Spleen (tissue), 11 donors: ENCODE data around the gene CHRND. TPM values are rescaled to one million over a fixed set of nuclear protein-coding genes. Genes with fewer than 3 reads are reported as not detected.

Experiments
- DNase-seq: peaks from one replicate; pipeline ENCODE4 v3.0.0-alpha.2; 2020
- H3K27ac ChIP-seq, 8 donors: fragments of 200-600 bp; sonication (generic) in 7 of 8; 1 replicate in 4 of 8; 2 replicates in 4 of 8; pipeline versions ENCODE4 v1.5.0 to v1.8.0; 2016 to 2021; ENCODE audit warnings: inconsistent platforms in 4 of 8, mild to moderate bottlenecking in 4 of 8, moderate library complexity in 1 of 8
- H3K27me3 ChIP-seq, 7 donors: fragments of 200-600 bp; sonication (generic) in 6 of 7; replicated peaks in 1 of 7; 1 replicate in 4 of 7; 2 replicates in 3 of 7; pipeline versions ENCODE4 v1.5.0 to v1.8.0; 2016 to 2021; ENCODE audit warnings: inconsistent platforms in 3 of 7, mild to moderate bottlenecking in 1 of 7
- H3K36me3 ChIP-seq, 6 donors: fragments of 200-600 bp; sonication (generic) in 5 of 6; 1 replicate in 4 of 6; 2 replicates in 2 of 6; pipeline versions ENCODE4 v1.5.0 to v1.8.0; 2016 to 2021; ENCODE audit warnings: inconsistent platforms in 2 of 6
- H3K4me1 ChIP-seq, 6 donors: fragments of 200-600 bp; sonication (generic) in 5 of 6; 1 replicate in 3 of 6; 2 replicates in 3 of 6; pipeline versions ENCODE4 v1.5.0 to v1.8.0; 2016 to 2021; ENCODE audit warnings: inconsistent platforms in 3 of 6
- H3K4me3 ChIP-seq, 8 donors: fragments of 200-600 bp; sonication (generic) in 7 of 8; 1 replicate in 4 of 8; 2 replicates in 4 of 8; pipeline versions ENCODE4 v1.5.0 to v1.8.0; 2016 to 2021; ENCODE audit warnings: inconsistent platforms in 4 of 8, mild to moderate bottlenecking in 4 of 8, moderate library complexity in 2 of 8
- H3K9me3 ChIP-seq, 8 donors: fragments of 200-600 bp; sonication (generic) in 7 of 8; 1 replicate in 4 of 8; 2 replicates in 4 of 8; pipeline versions ENCODE4 v1.5.0 to v1.8.0; 2016 to 2021; ENCODE audit warnings: inconsistent platforms in 4 of 8
- CTCF ChIP-seq, 11 experiments: fragments of 200-600 bp in 7 of 11; fragments of 450-650 bp in 4 of 11; sonication (generic) in 4 of 11; IDR thresholded peaks in 8 of 11; conservative IDR thresholded peaks in 3 of 11; 1 replicate in 7 of 11; 2 replicates in 4 of 11; pipeline versions ENCODE4 v1.4.0 to v1.8.0; 2016 to 2021; ENCODE audit warnings: antibody characterized with exemption in 11 of 11, inconsistent platforms in 4 of 11, mild to moderate bottlenecking in 1 of 11
- POLR2A ChIP-seq, 3 donors: fragments of 450-650 bp; IDR thresholded peaks; one replicate each; pipeline ENCODE4 v1.5.1; 2017; ENCODE audit warnings: antibody characterized with exemption in 3 of 3, mild to moderate bottlenecking in 1 of 3
- POLR2AphosphoS5 ChIP-seq, 3 donors: sonication (generic); formaldehyde crosslinking; IDR thresholded peaks; one replicate each; pipeline ENCODE4 v1.5.1; 2017; ENCODE audit warnings: antibody characterized with exemption in 3 of 3
- WGBS, 5 donors: extraction: QIAGEN DNeasy Blood & Tissue Kit in 3 of 5; methylation state at CpG; one replicate each; pipeline versions ENCODE4 v1.1.5 to v1.1.7; 2013 to 2018; 5-methylcytosine and 5-hydroxymethylcytosine counted together
- intact Hi-C: fragments of 100-400 bp; cut with DNase I; formaldehyde crosslinking; loops from one replicate; pipeline ENCODE4 v1.15.0; 2023; ENCODE audit warnings: low total_unique reads
- polyA plus RNA-seq, 3 donors: library from polyadenylated mRNA; stranded (reverse); fragments of 200-250 nt; gene quantifications; one replicate each; pipeline ENCODE4 v1.2.1, GENCODE V29; 2013
- total RNA-seq, 7 donors: library from RNA; depleted of rRNA in 3 of 7; stranded (reverse); fragments of >200 nt in 3 of 7; fragmentation: NEBNext Ultra II Directional in 4 of 7; extraction: Animal tissue kit (Norgen Biotek cat#: 25700) in 4 of 7; gene quantifications; one replicate each; pipeline versions ENCODE4 v1.1.0 to v1.2.1, GENCODE V29; 2016 to 2021
- donor health status: healthy with polysubstance abuse.
- donor health status: DM: no; HTN: no; CAD: no; lungs with moderate emphysema.
- donor health status: DM: no; HTN: no; CAD: no.
- donor health status: Bipolar disorder and iron deficiency.
- donor health status: healthy.
- donor health status: DM: no; HTN: no; CAD: no.
- donor health status: DM: yes; HTN: yes; CAD: no.

Gene CHRND
- total and polyA plus RNA-seq, 10 donors = 0.32 TPM; not detected in 9

GRCh38 chr2:232543491-232543890 is 17.5 kb downstream of the CHRND start:
- no peaks in the 10 kb centered on the region for H3K9me3 ChIP-seq
- TF ChIP-seq CTCF (IDR thresholded peaks at IDR 0.05 in 8 of 11, conservative IDR thresholded peaks at IDR 0.05 in 3 of 11) (no peak), POLR2A (IDR thresholded peaks at IDR 0.05) (no peak)
- H3K4me3 ChIP-seq = no peak overlapping the region
- H3K36me3 ChIP-seq = peaks cover 0 to 39% (median 0%) of the 10 kb centered on the region in 6 donors
- no peak overlapping the region for H3K27ac ChIP-seq
- 89 to 95% (median 95%) methylated on average over 13 to 14 of the region's 14 CpGs for WGBS, 5 donors
- H3K4me1 ChIP-seq = peaks cover 0 to 57% (median 25%) of the 10 kb centered on the region in 6 donors
- no peak for DNase-seq
- H3K27me3 ChIP-seq = peaks cover 0 to 15% (median 0%) of the 10 kb centered on the region in 7 donors
- intact Hi-C loops = no loop called here

GRCh38 chr2:232543928-232544631 is 18.1 kb downstream of the CHRND start:
- peaks cover 0 to 39% (median 0%) of the 10 kb centered on the region in 6 donors for H3K36me3 ChIP-seq
- intact Hi-C loops = no loop called here
- H3K27me3 ChIP-seq = peaks cover 0 to 11% (median 0%) of the 10 kb centered on the region in 7 donors
- no peak overlapping the region for H3K27ac ChIP-seq
- no peak overlapping the region for H3K4me3 ChIP-seq
- TF ChIP-seq POLR2AphosphoS5 (IDR thresholded peaks at IDR 0.05) = peak in 1 of 3 donors; percentile 28
- no peak for TF ChIP-seq CTCF (IDR thresholded peaks at IDR 0.05 in 8 of 11, conservative IDR thresholded peaks at IDR 0.05 in 3 of 11)
- peak; percentile 76 for DNase-seq
- WGBS, 5 donors = 91 to 97% (median 94%) methylated on average over 10 to 19 of the region's 19 CpGs
- H3K4me1 ChIP-seq = peaks cover under 1 to 59% (median 29%) of the 10 kb centered on the region in 6 donors
- H3K9me3 ChIP-seq = peaks cover 0 to 4% (median 0%) of the 10 kb centered on the region in 8 donors

- 92 to 95% (median 93%) methylated on average over 6 of the region's 6 CpGs for WGBS, 5 donors
- Histone ChIP-seq H3K36me3 (peaks cover 0 to 39% (median 0%) of the 10 kb centered on the region in 6 donors), H3K4me1 (peaks cover 4 to 59% (median 35%) of the 10 kb centered on the region in 6 donors), H3K27me3 (peaks cover 0 to 5% (median 0%) of the 10 kb centered on the region in 7 donors), H3K4me3 (no peak overlapping the region), H3K27ac (no peak overlapping the region), H3K9me3 (peaks cover 0 to 4% (median 0%) of the 10 kb centered on the region in 8 donors)
- TF ChIP-seq POLR2AphosphoS5 (IDR thresholded peaks at IDR 0.05) = no peak
- no peak for TF ChIP-seq POLR2A (IDR thresholded peaks at IDR 0.05)
- no peak for TF ChIP-seq CTCF (IDR thresholded peaks at IDR 0.05 in 8 of 11, conservative IDR thresholded peaks at IDR 0.05 in 3 of 11)
- DNase-seq = no peak
- intact Hi-C loops = no loop called here
Measured at GRCh38 chr2:232544674-232545073, 18.7 kb downstream of the CHRND start.

- no peak overlapping the region for H3K27ac ChIP-seq
Measured at GRCh38 chr2:232545511-232546375, 19.8 kb downstream of the CHRND start.

More at GRCh38 chr2:232545511-232546375, 19.8 kb downstream of the CHRND start:
- intact Hi-C loops = no loop called here
- peaks cover 4 to 58% (median 36%) of the 10 kb centered on the region in 6 donors for H3K4me1 ChIP-seq
- peaks cover 0 to 39% (median 0%) of the 10 kb centered on the region in 6 donors for H3K36me3 ChIP-seq
- H3K4me3 ChIP-seq = no peak overlapping the region
- H3K27me3 ChIP-seq = no peaks in the 10 kb centered on the region
- peak; percentile 49 for DNase-seq
- peaks cover 0 to 4% (median 0%) of the 10 kb centered on the region in 8 donors for H3K9me3 ChIP-seq
- whole genome bisulfite sequencing, 5 donors = 64 to 92% (median 86%) methylated on average over 5 to 17 of the region's 17 CpGs
- TF ChIP-seq POLR2A (IDR thresholded peaks at IDR 0.05) (no peak), CTCF (IDR thresholded peaks at IDR 0.05 in 8 of 11, conservative IDR thresholded peaks at IDR 0.05 in 3 of 11) (no peak), POLR2AphosphoS5 (IDR thresholded peaks at IDR 0.05) (no peak)
